GM12878 (cell line): ENCODE results near the gene ARID5B. TPM values are rescaled to one million over a fixed set of nuclear protein-coding genes. Genes with fewer than 3 reads are reported as not detected.

Experiments used
- ATAC-seq: fragments of 200-7000 bp; cut with Tn5 transposase; 3 replicates; pipeline ENCODE4 v1.9.1; 2020; ENCODE audit warnings: mild to moderate bottlenecking, moderate library complexity
- BruUV-seq: library from RNA; stranded (reverse); fragments of 400-500 nt; replicated peaks from 2 replicates; lab custom pipeline; 2021; lab: Mats Ljungman, UMichigan
- CTCF ChIA-PET: fragments of 300-600 bp; sonication (Branson Sonifier 250); formaldehyde crosslinking; extraction: SDS; loops from one replicate; lab custom pipeline; 2021; ENCODE audit warnings: inconsistent platforms; lab: Yijun Ruan, JAX
- POLR2A ChIA-PET: fragments of 350-600 bp; formaldehyde crosslinking; extraction: SDS; loops from one replicate; lab custom pipeline; 2021; ENCODE audit warnings: inconsistent platforms; lab: Charles Lee
- RAD21 ChIA-PET: fragments of 300-600 bp; sonication (Branson Sonifier 250); formaldehyde crosslinking; loops from one replicate; lab custom pipeline; 2023; ENCODE audit warnings: antibody characterized with exemption; ENCODE audit not compliant: unreplicated experiment; lab: Charles Lee
- SMC1A ChIA-PET: fragments of 300-600 bp; sonication (Branson Sonifier 250); formaldehyde crosslinking; loops from one replicate; lab custom pipeline; 2023; ENCODE audit not compliant: unreplicated experiment, uncharacterized antibody; lab: Charles Lee
- DNase-seq: peaks from one replicate; pipeline ENCODE4 v3.0.0-alpha.2; 2011; ENCODE audit warnings: low read depth, low spot score
- FAIRE-seq: peaks from 3 replicates; lab custom pipeline; 2011; peaks lifted over from hg19 to GRCh38; lab: Jason Lieb, UNC
- H2AFZ ChIP-seq: 2 replicates; pipeline ENCODE4 v1.6.0; 2011; ENCODE audit warnings: low read depth, low read length, control low read depth; ENCODE audit not compliant: control insufficient read depth
- H3K27ac ChIP-seq: 2 replicates; pipeline ENCODE4 v1.5.1; 2011; ENCODE audit warnings: control low read depth; ENCODE audit not compliant: control insufficient read depth, insufficient read depth
- H3K27me3 ChIP-seq, 2 experiments: replicated peaks in 1 of 2; 2 replicates each; pipeline versions ENCODE4 v1.6.0 to v1.6.1; 2011; ENCODE audit warnings: low read length in 1 of 2; ENCODE audit not compliant: control insufficient read depth in 2 of 2, insufficient read depth in 2 of 2
- H3K36me3 ChIP-seq, 2 experiments: 2 replicates each; pipeline ENCODE4 v1.5.1; 2011; ENCODE audit warnings: low read length in 1 of 2; ENCODE audit not compliant: control insufficient read depth in 2 of 2, insufficient read depth in 2 of 2
- H3K4me1 ChIP-seq: 2 replicates; pipeline ENCODE4 v1.6.1; 2011; ENCODE audit warnings: mild to moderate bottlenecking, low read length, moderate library complexity, mixed read lengths; ENCODE audit not compliant: control insufficient read depth, insufficient read depth
- H3K4me2 ChIP-seq: 2 replicates; pipeline ENCODE4 v1.6.0; 2011; ENCODE audit warnings: control low read depth; ENCODE audit not compliant: control insufficient read depth, insufficient read depth
- H3K4me3 ChIP-seq: fragments of 200-600 bp; sonication (generic); 2 replicates; pipeline ENCODE4 v1.5.1; 2016
- H3K79me2 ChIP-seq: 2 replicates; pipeline ENCODE4 v1.6.0; 2011; ENCODE audit warnings: low read length; ENCODE audit not compliant: control insufficient read depth, insufficient read depth
- H3K9ac ChIP-seq: 2 replicates; pipeline ENCODE4 v1.8.0; 2011; ENCODE audit warnings: low read length, control low read depth, mixed read lengths; ENCODE audit not compliant: control insufficient read depth, insufficient read depth
- H3K9me3 ChIP-seq: replicated peaks from 3 replicates; pipeline ENCODE4 v1.5.1; 2011; ENCODE audit warnings: mild to moderate bottlenecking, low read length; ENCODE audit not compliant: control insufficient read depth, insufficient read depth
- H4K20me1 ChIP-seq: 2 replicates; pipeline ENCODE4 v1.6.0; 2011; ENCODE audit not compliant: control insufficient read depth, insufficient read depth
- CBX3 ChIP-seq: fragments of 200-600 bp; sonication (generic); IDR thresholded peaks from 2 replicates; pipeline ENCODE4 v1.6.1; 2016; ENCODE audit warnings: low read depth, borderline replicate concordance
- CHD1 ChIP-seq: IDR thresholded peaks from 2 replicates; pipeline ENCODE4 v1.6.1; 2012; ENCODE audit warnings: low read depth, low read length, improper control_type of control experiment
- ETV6 ChIP-seq, 2 experiments: fragments of 450-650 bp in 1 of 2; IDR thresholded peaks in 1 of 2; conservative IDR thresholded peaks in 1 of 2; 2 replicates each; pipeline ENCODE4 v1.6.1; 2014; ENCODE audit warnings: antibody characterized with exemption in 1 of 2, borderline replicate concordance in 1 of 2, low read depth in 1 of 2, mild to moderate bottlenecking in 1 of 2, moderate library complexity in 1 of 2
- KDM1A ChIP-seq: fragments of 200-600 bp; sonication (generic); IDR thresholded peaks from 2 replicates; pipeline ENCODE4 v1.6.1; 2016; ENCODE audit warnings: borderline replicate concordance
- LARP7 ChIP-seq: fragments of 450-650 bp; IDR thresholded peaks from 2 replicates; pipeline ENCODE4 v1.6.1; 2017; ENCODE audit warnings: mild to moderate bottlenecking
- PBX3 ChIP-seq: IDR thresholded peaks from 2 replicates; pipeline ENCODE4 v1.6.1; 2011; ENCODE audit warnings: mild to moderate bottlenecking, low read depth, low read length, moderate library complexity; ENCODE audit not compliant: insufficient replicate concordance
- PML ChIP-seq: IDR thresholded peaks from 2 replicates; pipeline ENCODE4 v1.6.1; 2012; ENCODE audit warnings: low read length, inconsistent platforms
- RAD51 ChIP-seq: fragments of 450-650 bp; IDR thresholded peaks from 2 replicates; pipeline ENCODE4 v1.6.1; 2016; ENCODE audit warnings: moderate library complexity, mild to moderate bottlenecking, inconsistent platforms
- RUNX3 ChIP-seq: IDR thresholded peaks from 2 replicates; pipeline ENCODE4 v1.6.1; 2012; ENCODE audit warnings: low read length, inconsistent platforms
- STAT1 ChIP-seq: fragments of 450-650 bp; conservative IDR thresholded peaks from 2 replicates; pipeline ENCODE4 v1.6.1; 2014; ENCODE audit warnings: antibody characterized with exemption, mild to moderate bottlenecking
- YY1 ChIP-seq: IDR thresholded peaks from 2 replicates; pipeline ENCODE4 v1.6.1; 2011; ENCODE audit warnings: low read depth, mild to moderate bottlenecking, low read length
- WGBS: methylation state at CpG from one replicate; pipeline ENCODE4 v1.1.6; 2016; ENCODE audit warnings: low lambda C conversion rate; ENCODE audit not compliant: insufficient replicate concordance, insufficient coverage; ENCODE audit errors: missing lambda C conversion rate; 5-methylcytosine and 5-hydroxymethylcytosine counted together
- in situ Hi-C: fragments of 300-500 bp; cut with MboI; formaldehyde crosslinking; loops from 9 replicates; pipeline ENCODE4 v1.14.3; 2018; ENCODE audit warnings: mixed read lengths
- intact Hi-C: fragments of 100-400 bp; cut with micrococcal nuclease; formaldehyde crosslinking; loops from one replicate; pipeline ENCODE4 v1.14.2; 2022; ENCODE audit not compliant: unreplicated experiment
- polyA plus RNA-seq, 11 experiments: library from polyadenylated mRNA; depleted of rRNA in 4 of 11; unstranded in 6 of 11; stranded (reverse) in 5 of 11; fragments of >200 nt; fragmentation: Nextera tagmentation in 4 of 11; fragmentation: Illumina TruSeq in 1 of 11; extraction: Ambion mirVana in 4 of 11; extraction: Trizol in 1 of 11; gene quantifications; 1 replicate in 1 of 11; 2 replicates in 10 of 11; pipeline versions ENCODE4 v1.2.1 to v1.2.3, GENCODE V29; 2011 to 2016; ENCODE audit warnings: inconsistent platforms in 2 of 11, missing spikeins in 2 of 11, low read depth in 1 of 11
- total RNA-seq, 4 experiments: library from RNA; depleted of rRNA in 3 of 4; stranded (reverse); fragments of >200 nt in 3 of 4; fragmentation: Illumina TruSeq in 1 of 4; extraction: Trizol in 1 of 4; gene quantifications; 2 replicates each; pipeline versions ENCODE4 v1.2.1 to v1.2.3, GENCODE V29; 2013 to 2021

Gene ARID5B
- total and polyA plus RNA-seq, 10 of the 15 experiments (the other 5 are each of a cell fraction or from before 2014, with no cell fraction given) = 2.7 to 8.5 (median 6.1) TPM

DNA sequence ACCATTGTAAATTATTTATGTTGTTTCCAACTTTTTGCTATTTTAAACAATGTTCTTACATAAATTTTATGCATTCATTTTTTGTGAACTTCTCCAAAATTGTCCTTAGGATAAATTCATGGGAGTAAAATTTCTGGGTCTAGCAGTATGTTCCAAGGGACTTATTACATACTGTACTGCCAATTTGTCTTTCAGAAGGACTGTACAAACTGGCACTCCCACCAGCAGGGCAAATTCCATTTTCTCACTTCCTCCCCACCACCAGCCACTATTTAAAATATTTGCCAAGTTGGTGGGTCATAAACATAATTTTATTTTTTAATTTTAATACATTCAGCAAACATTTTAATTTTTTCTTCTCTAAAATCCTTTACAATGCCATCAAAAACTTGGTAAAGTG, 13.7 kb upstream of the ARID5B start:
- no peak overlapping the region for H2AFZ ChIP-seq
- no peaks in the 10 kb centered on the region for H3K36me3 ChIP-seq
- H4K20me1 ChIP-seq = no peaks in the 10 kb centered on the region
- no peak for ATAC-seq
- POLR2A ChIA-PET = no interaction called here
- RAD21 ChIA-PET = no interaction called here
- H3K4me2 ChIP-seq = no peak overlapping the region
- BruUV-seq = no TSS peak
- H3K9me3 ChIP-seq = no peaks in the 10 kb centered on the region
- no peaks in the 10 kb centered on the region for H3K27me3 ChIP-seq
- CTCF ChIA-PET = no interaction called here
- H3K79me2 ChIP-seq = no peaks in the 10 kb centered on the region
- SMC1A ChIA-PET = no interaction called here
- no peak overlapping the region for H3K27ac ChIP-seq
- no peak overlapping the region for H3K4me3 ChIP-seq
- TF ChIP-seq PBX3 (no peak), PML (no peak), KDM1A (no peak), STAT1 (no peak), CBX3 (no peak), YY1 (no peak), CHD1 (no peak), RAD51 (no peak)
- no peak overlapping the region for H3K9ac ChIP-seq
- DNase-seq = no peak
- in situ Hi-C loops (no loop called here), intact Hi-C loops (no loop called here)
- no peak for FAIRE-seq
- peaks cover 8% of the 10 kb centered on the region for H3K4me1 ChIP-seq

DNA sequence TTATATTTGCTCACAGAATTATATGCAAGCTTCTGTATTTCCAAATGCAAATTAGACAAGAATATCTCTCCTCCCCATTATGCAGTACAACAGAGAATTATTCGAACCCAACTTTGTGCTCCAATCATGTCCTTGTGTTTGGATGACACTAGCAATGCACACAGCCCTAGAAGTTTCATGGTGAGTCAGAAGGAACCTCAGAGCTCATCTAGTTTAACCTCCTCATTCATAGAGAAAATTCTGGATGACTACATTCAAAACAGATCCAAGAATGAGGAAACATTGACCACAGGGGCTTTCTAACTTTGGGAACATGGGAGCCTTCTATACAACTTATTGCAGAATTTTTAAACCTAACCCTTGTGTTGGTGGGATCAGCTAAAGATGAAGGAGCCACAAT, 12.8 kb upstream of the ARID5B start:
- POLR2A ChIA-PET = no interaction called here
- peak; percentile 28; the same call in 2 of the 3 replicates for ATAC-seq

More for the DNA sequence above, 12.8 kb upstream of the ARID5B start:
- RAD21 ChIA-PET = no interaction called here
- intact Hi-C loops (no loop called here), in situ Hi-C loops (no loop called here)
- Histone ChIP-seq H3K27me3 (no peaks in the 10 kb centered on the region), H4K20me1 (no peaks in the 10 kb centered on the region), H3K36me3 (no peaks in the 10 kb centered on the region), H2AFZ (no peak overlapping the region), H3K4me2 (no peak overlapping the region), H3K4me1 (no peaks in the 10 kb centered on the region), H3K9ac (no peak overlapping the region), H3K27ac (no peak overlapping the region), H3K4me3 (no peak overlapping the region), H3K79me2 (no peaks in the 10 kb centered on the region), H3K9me3 (no peaks in the 10 kb centered on the region)
- no peak for DNase-seq
- FAIRE-seq = peak; percentile 47
- TF ChIP-seq ETV6 (conservative IDR thresholded peaks at IDR 0.05 in 1 of 2, IDR thresholded peaks at IDR 0.05 in 1 of 2; ENCODE audit: borderline replicate concordance in 1 of 2, low read depth in 1 of 2) (no peak), LARP7 (no peak), RUNX3 (0 out of 2 replicates have a peak, but pooled peaks have one; percentile 16)
- CTCF ChIA-PET = no interaction called here
- SMC1A ChIA-PET = no interaction called here
- 44% methylated on average over 1 of the region's 1 CpG for WGBS
- no TSS peak for BruUV-seq
